Measurements from ENCODE around the gene PRKRA. TPM values are rescaled to one million over a fixed set of nuclear protein-coding genes. Genes with fewer than 3 reads are reported as not detected.

The PRKRA gene
- total and polyA plus RNA-seq, 2 of the 13 experiments (the other 11 are each of a cell fraction or from before 2014, with no cell fraction given), result 53.1 to 74.7 TPM

- TF ChIP-seq ZNF281 (CRISPR knock-in tag; IDR thresholded peaks at IDR 0.05; ENCODE audit: borderline replicate concordance) (peak; percentile 50; the same call in 1 of the 2 replicates), MTA3 (CRISPR knock-in tag; IDR thresholded peaks at IDR 0.05) (no peak), TCF7L2 (IDR thresholded peaks at IDR 0.05; ENCODE audit: low read depth, low read length) (no peak), NCOA1 (CRISPR knock-in tag; IDR thresholded peaks at IDR 0.05) (no peak; the same call in 1 of the 2 replicates), RBM22 (optimal IDR thresholded peaks at IDR 0.05; ENCODE audit: low read length) (no peak), ZNF75D (CRISPR knock-in tag; IDR thresholded peaks at IDR 0.05; ENCODE audit: borderline replicate concordance) (no peak), ZNF451 (CRISPR knock-in tag; IDR thresholded peaks at IDR 0.05) (peak; percentile 77; the same call in 1 of the 2 replicates), TRAFD1 (CRISPR knock-in tag; IDR thresholded peaks at IDR 0.05; ENCODE audit: borderline replicate concordance) (0 out of 2 replicates have a peak, but pooled peaks have one; percentile 44), TOE1 (CRISPR knock-in tag; IDR thresholded peaks at IDR 0.05) (no peak), NFIB (CRISPR knock-in tag; IDR thresholded peaks at IDR 0.05; ENCODE audit: borderline replicate concordance) (peak; percentile 84; the same call in 1 of the 2 replicates), HNF4G (IDR thresholded peaks at IDR 0.05; ENCODE audit: borderline replicate concordance, low read depth, low read length) (no peak), HNF4G (CRISPR knock-in tag; IDR thresholded peaks at IDR 0.05; ENCODE audit: borderline replicate concordance, low read depth) (no peak), PRPF4 (IDR thresholded peaks at IDR 0.05; ENCODE audit: low read depth, low read length, poor library complexity, severe bottlenecking) (no peak), ZNF225 (CRISPR knock-in tag; IDR thresholded peaks at IDR 0.05) (0 out of 2 replicates have a peak, but pooled peaks have one; percentile 37), TARDBP (CRISPR knock-in tag; IDR thresholded peaks at IDR 0.05) (peak; percentile 45), KMT2A (CRISPR knock-in tag; IDR thresholded peaks at IDR 0.05) (peak; percentile 89), ZNF260 (CRISPR knock-in tag; IDR thresholded peaks at IDR 0.05; ENCODE audit: borderline replicate concordance, low read depth) (no peak), EHMT2 (IDR thresholded peaks at IDR 0.05; ENCODE audit: borderline replicate concordance, low read depth, low read length) (no peak; the same call in 1 of the 2 replicates)
- TF ChIP-seq, protein P1, sequence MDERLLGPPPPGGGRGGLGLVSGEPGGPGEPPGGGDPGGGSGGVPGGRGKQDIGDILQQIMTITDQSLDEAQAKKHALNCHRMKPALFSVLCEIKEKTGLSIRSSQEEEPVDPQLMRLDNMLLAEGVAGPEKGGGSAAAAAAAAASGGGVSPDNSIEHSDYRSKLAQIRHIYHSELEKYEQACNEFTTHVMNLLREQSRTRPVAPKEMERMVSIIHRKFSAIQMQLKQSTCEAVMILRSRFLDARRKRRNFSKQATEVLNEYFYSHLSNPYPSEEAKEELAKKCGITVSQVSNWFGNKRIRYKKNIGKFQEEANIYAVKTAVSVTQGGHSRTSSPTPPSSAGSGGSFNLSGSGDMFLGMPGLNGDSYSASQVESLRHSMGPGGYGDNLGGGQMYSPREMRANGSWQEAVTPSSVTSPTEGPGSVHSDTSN (CRISPR knock-in tag; IDR thresholded peaks at IDR 0.05), result no peak
- TF ChIP-seq, protein P2, sequence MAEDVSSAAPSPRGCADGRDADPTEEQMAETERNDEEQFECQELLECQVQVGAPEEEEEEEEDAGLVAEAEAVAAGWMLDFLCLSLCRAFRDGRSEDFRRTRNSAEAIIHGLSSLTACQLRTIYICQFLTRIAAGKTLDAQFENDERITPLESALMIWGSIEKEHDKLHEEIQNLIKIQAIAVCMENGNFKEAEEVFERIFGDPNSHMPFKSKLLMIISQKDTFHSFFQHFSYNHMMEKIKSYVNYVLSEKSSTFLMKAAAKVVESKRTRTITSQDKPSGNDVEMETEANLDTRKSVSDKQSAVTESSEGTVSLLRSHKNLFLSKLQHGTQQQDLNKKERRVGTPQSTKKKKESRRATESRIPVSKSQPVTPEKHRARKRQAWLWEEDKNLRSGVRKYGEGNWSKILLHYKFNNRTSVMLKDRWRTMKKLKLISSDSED (CRISPR knock-in tag; IDR thresholded peaks at IDR 0.05), result no peak
These were observed 27.7 kb upstream of the PRKRA start, which contains the start of gene FKBP7 (continued) for GRCh38 chr2:178478439-178479274.
